Measurements from ENCODE around the gene IFNL1.

- TF ChIP-seq CTCF (IDR thresholded peaks at IDR 0.05) (no peak), POLR2AphosphoS5 (IDR thresholded peaks at IDR 0.05; ENCODE audit: low read depth, low read length) (no peak), REST (IDR thresholded peaks at IDR 0.05; ENCODE audit: insufficient read depth in 1 of 2, low read depth in 2 of 2, low read length in 1 of 2) (no peak), SIN3A (IDR thresholded peaks at IDR 0.05; ENCODE audit: borderline replicate concordance, insufficient read depth, low read depth, low read length) (no peak)
These were observed 19.7 kb downstream of the IFNL1 start for GRCh38 chr19:39315933-39316332.

Measured in Panc1 (cell line).